SK-N-SH treated with all-trans-retinoic acid at 6 μM for 48 hours (cell line): ENCODE measurements around the gene THSD4.

Experiments
- ATAC-seq: fragments of 200-7000 bp; cut with Tn5 transposase; 3 replicates; pipeline ENCODE4 v1.9.1; 2020; ENCODE audit warnings: mild to moderate bottlenecking, moderate library complexity
- ARNTL ChIP-seq: fragments of 450-650 bp; formaldehyde crosslinking; IDR thresholded peaks from 2 replicates; pipeline ENCODE4 v1.5.0; 2020; ENCODE audit warnings: low read depth, mild to moderate bottlenecking, moderate library complexity, borderline replicate concordance
- BACH2 ChIP-seq: fragments of 250-450 bp; sonication (Bioruptor Pico); IDR thresholded peaks from 2 replicates; pipeline ENCODE4 v1.9.0; 2021; ENCODE audit warnings: mild to moderate bottlenecking, borderline replicate concordance
- CSDC2 ChIP-seq: fragments of 250-450 bp; sonication (Bioruptor Pico); IDR thresholded peaks from 2 replicates; pipeline ENCODE4 v1.5.0; 2020; ENCODE audit warnings: mild to moderate bottlenecking, moderate library complexity
- ESRRG ChIP-seq: fragments of 250-450 bp; sonication (Bioruptor Pico); IDR thresholded peaks from 2 replicates; pipeline ENCODE4 v1.6.1; 2021; ENCODE audit warnings: mild to moderate bottlenecking
- ISL1 ChIP-seq: fragments of 250-450 bp; sonication (Bioruptor Pico); IDR thresholded peaks from 2 replicates; pipeline ENCODE4 v2.1.2; 2022; ENCODE audit warnings: mild to moderate bottlenecking, moderate library complexity
- OSR1 ChIP-seq: fragments of 250-450 bp; sonication (Bioruptor Pico); IDR thresholded peaks from 2 replicates; pipeline ENCODE4 v1.8.0; 2022; ENCODE audit warnings: moderate library complexity, mild to moderate bottlenecking, inconsistent platforms
- PPARA ChIP-seq: fragments of 250-450 bp; sonication (Bioruptor Pico); IDR thresholded peaks from 2 replicates; pipeline ENCODE4 v1.5.0; 2020; ENCODE audit warnings: mild to moderate bottlenecking, borderline replicate concordance
- SNAI2 ChIP-seq: fragments of 250-450 bp; sonication (Bioruptor Pico); IDR thresholded peaks from 2 replicates; pipeline ENCODE4 v1.5.0; 2020; ENCODE audit warnings: mild to moderate bottlenecking, moderate library complexity
- TCF4 ChIP-seq: fragments of 250-450 bp; sonication (Bioruptor Pico); IDR thresholded peaks from 2 replicates; pipeline ENCODE4 v1.8.0; 2021; ENCODE audit warnings: mild to moderate bottlenecking, moderate library complexity, borderline replicate concordance
- ZC3H10 ChIP-seq: fragments of 250-450 bp; sonication (Bioruptor Pico); IDR thresholded peaks from 2 replicates; pipeline ENCODE4 v1.5.1; 2021; ENCODE audit warnings: mild to moderate bottlenecking, moderate library complexity
- ZFP3 ChIP-seq: fragments of 250-450 bp; sonication (Bioruptor Pico); IDR thresholded peaks from 2 replicates; pipeline ENCODE4 v1.5.0; 2020; ENCODE audit warnings: mild to moderate bottlenecking, moderate library complexity
- ZFP30 ChIP-seq: fragments of 450-650 bp; formaldehyde crosslinking; IDR thresholded peaks from 2 replicates; pipeline ENCODE4 v1.5.0; 2022; ENCODE audit warnings: mild to moderate bottlenecking, moderate library complexity
- ZNF565 ChIP-seq: fragments of 450-650 bp; formaldehyde crosslinking; conservative IDR thresholded peaks from 2 replicates; pipeline ENCODE4 v1.5.0; 2020; ENCODE audit warnings: low read depth, mild to moderate bottlenecking, moderate library complexity
- ZNF70 ChIP-seq: fragments of 450-650 bp; formaldehyde crosslinking; IDR thresholded peaks from 2 replicates; pipeline ENCODE4 v1.5.0; 2020; ENCODE audit warnings: mild to moderate bottlenecking, moderate library complexity
- ZNF8 ChIP-seq: fragments of 450-650 bp; formaldehyde crosslinking; IDR thresholded peaks from 2 replicates; pipeline ENCODE4 v1.5.0; 2020; ENCODE audit warnings: mild to moderate bottlenecking, moderate library complexity
- TF ChIP-seq, protein P1 (sequence below): fragments of 250-450 bp; sonication (Bioruptor Pico); IDR thresholded peaks from 2 replicates; pipeline ENCODE4 v1.8.0; 2020; ENCODE audit warnings: mild to moderate bottlenecking, moderate library complexity, borderline replicate concordance
- TF ChIP-seq, protein P2 (sequence below): fragments of 250-450 bp; sonication (Bioruptor Pico); IDR thresholded peaks from 2 replicates; pipeline ENCODE4 v1.5.1; 2020; ENCODE audit warnings: low read depth, mild to moderate bottlenecking, moderate library complexity
- TF ChIP-seq, protein P3 (sequence below): fragments of 250-450 bp; sonication (Bioruptor Pico); IDR thresholded peaks from 2 replicates; pipeline ENCODE4 v1.5.0; 2020; ENCODE audit warnings: mild to moderate bottlenecking, moderate library complexity
- TF ChIP-seq, protein P4 (sequence below): fragments of 250-450 bp; sonication (Bioruptor Pico); IDR thresholded peaks from 2 replicates; pipeline ENCODE4 v1.5.1; 2021; ENCODE audit warnings: mild to moderate bottlenecking, moderate library complexity
- TF ChIP-seq, protein P5 (sequence below): fragments of 250-450 bp; sonication (Bioruptor Pico); IDR thresholded peaks from 2 replicates; pipeline ENCODE4 v1.8.0; 2021; ENCODE audit warnings: low read depth, mild to moderate bottlenecking, moderate library complexity, borderline replicate concordance

The THSD4 gene

DNA sequence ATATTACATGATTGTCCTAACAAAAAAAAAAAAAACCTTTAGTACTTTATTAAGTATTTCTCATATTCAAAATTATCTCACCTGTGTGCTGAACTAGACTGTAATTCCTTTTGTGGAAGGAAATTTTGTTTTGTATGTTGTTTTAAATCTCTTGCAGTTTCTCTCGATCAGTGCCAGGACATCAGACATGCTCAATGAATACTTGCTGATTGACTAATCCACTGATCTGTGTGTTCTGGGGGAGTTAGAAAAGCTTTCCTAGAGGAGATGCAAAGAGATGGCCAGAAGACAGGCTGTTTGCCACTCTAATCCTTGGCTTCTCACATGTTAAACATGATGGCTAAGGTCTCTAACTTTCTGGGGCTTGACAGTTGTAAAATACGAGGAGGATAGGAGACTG, 461.8 kb downstream of the THSD4 start:
- TF ChIP-seq ZFP3 (CRISPR knock-in tag): no peak
- no peak for TF ChIP-seq ZNF565 (CRISPR knock-in tag)
- ATAC-seq: no peak

DNA sequence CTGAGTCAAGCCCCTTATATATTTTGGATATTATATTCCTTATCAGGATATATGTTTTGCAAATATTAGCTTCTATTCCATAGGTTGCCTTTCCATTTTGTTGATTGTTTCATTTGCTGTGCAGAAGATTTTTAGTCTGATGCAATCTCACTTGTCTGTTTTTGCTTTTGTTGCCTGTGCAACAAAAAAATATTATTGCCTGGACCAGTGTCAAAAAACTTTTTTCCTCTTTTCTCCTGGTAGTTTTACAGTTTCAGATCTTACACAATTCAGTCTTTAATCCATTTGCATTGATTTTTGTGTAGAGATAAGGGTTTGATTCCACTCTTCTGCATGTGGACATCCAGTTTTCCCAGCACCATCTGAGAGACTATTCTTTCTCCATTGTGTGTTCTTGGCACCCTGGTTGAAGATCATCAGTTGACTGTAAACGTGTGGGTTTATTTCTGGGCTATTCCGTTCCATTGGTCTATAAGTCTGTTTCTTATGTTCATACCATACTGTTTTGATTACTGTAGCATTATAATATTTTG, 466.2 kb downstream of the THSD4 start:
- TF ChIP-seq OSR1 (no peak), ZNF565 (CRISPR knock-in tag) (no peak), TCF4 (CRISPR knock-in tag) (no peak)
- TF ChIP-seq, protein P1, sequence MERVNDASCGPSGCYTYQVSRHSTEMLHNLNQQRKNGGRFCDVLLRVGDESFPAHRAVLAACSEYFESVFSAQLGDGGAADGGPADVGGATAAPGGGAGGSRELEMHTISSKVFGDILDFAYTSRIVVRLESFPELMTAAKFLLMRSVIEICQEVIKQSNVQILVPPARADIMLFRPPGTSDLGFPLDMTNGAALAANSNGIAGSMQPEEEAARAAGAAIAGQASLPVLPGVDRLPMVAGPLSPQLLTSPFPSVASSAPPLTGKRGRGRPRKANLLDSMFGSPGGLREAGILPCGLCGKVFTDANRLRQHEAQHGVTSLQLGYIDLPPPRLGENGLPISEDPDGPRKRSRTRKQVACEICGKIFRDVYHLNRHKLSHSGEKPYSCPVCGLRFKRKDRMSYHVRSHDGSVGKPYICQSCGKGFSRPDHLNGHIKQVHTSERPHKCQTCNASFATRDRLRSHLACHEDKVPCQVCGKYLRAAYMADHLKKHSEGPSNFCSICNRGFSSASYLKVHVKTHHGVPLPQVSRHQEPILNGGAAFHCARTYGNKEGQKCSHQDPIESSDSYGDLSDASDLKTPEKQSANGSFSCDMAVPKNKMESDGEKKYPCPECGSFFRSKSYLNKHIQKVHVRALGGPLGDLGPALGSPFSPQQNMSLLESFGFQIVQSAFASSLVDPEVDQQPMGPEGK (CRISPR knock-in tag): no peak
- TF ChIP-seq, protein P2, sequence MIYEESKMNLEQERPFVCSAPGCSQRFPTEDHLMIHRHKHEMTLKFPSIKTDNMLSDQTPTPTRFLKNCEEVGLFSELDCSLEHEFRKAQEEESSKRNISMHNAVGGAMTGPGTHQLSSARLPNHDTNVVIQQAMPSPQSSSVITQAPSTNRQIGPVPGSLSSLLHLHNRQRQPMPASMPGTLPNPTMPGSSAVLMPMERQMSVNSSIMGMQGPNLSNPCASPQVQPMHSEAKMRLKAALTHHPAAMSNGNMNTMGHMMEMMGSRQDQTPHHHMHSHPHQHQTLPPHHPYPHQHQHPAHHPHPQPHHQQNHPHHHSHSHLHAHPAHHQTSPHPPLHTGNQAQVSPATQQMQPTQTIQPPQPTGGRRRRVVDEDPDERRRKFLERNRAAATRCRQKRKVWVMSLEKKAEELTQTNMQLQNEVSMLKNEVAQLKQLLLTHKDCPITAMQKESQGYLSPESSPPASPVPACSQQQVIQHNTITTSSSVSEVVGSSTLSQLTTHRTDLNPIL (CRISPR knock-in tag): no peak
- ATAC-seq: no peak

DNA sequence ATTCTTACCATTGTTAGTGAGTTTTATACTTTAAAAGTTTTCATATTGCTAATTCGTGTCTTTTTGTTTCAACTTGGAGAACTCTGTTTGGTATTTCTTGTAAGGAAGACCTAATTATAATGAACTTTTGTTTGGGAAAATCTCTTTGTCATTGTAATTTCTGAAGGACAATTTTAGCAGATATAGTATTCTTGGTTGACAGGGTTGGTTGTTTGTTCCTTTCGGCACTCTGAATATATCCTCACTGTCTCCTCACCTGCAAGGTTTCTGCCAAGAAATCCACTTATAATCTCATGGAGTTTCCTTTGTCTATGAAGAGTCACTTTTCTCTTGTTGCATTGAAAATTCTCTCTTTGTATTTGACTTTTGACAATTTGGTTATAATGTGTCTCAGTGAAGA, 469.9 kb downstream of the THSD4 start:
- TF ChIP-seq ZNF8 (CRISPR knock-in tag): no peak
- no peak for TF ChIP-seq ZFP30
- TF ChIP-seq CSDC2: no peak
- no peak for TF ChIP-seq ESRRG (CRISPR knock-in tag)
- no peak for TF ChIP-seq PPARA (CRISPR knock-in tag)
- TF ChIP-seq, protein P3, sequence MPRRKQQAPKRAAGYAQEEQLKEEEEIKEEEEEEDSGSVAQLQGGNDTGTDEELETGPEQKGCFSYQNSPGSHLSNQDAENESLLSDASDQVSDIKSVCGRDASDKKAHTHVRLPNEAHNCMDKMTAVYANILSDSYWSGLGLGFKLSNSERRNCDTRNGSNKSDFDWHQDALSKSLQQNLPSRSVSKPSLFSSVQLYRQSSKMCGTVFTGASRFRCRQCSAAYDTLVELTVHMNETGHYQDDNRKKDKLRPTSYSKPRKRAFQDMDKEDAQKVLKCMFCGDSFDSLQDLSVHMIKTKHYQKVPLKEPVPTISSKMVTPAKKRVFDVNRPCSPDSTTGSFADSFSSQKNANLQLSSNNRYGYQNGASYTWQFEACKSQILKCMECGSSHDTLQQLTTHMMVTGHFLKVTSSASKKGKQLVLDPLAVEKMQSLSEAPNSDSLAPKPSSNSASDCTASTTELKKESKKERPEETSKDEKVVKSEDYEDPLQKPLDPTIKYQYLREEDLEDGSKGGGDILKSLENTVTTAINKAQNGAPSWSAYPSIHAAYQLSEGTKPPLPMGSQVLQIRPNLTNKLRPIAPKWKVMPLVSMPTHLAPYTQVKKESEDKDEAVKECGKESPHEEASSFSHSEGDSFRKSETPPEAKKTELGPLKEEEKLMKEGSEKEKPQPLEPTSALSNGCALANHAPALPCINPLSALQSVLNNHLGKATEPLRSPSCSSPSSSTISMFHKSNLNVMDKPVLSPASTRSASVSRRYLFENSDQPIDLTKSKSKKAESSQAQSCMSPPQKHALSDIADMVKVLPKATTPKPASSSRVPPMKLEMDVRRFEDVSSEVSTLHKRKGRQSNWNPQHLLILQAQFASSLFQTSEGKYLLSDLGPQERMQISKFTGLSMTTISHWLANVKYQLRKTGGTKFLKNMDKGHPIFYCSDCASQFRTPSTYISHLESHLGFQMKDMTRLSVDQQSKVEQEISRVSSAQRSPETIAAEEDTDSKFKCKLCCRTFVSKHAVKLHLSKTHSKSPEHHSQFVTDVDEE (CRISPR knock-in tag): no peak
- no peak for ATAC-seq

DNA sequence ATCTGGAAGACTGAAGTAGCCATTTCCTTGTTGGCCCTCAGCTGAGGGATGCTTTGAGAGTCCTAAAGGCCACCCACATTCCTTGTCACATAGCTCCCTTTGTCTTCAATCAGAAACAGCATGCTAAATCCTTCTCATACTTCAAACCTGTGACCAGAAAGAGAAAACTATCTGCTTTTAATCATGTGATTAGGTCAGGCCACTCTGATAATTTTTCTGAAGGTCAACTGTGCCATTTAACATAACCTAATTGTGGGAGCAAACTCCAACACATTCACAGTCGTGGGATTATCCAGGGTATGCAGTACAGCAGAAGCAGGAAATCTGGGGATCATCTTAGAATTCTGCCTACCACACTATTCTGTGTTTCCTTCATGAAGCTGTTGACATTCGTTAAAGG, 471.2 kb downstream of the THSD4 start:
- ATAC-seq: no peak
- TF ChIP-seq ARNTL (CRISPR knock-in tag) (no peak), ZFP30 (no peak), CSDC2 (no peak), SNAI2 (CRISPR knock-in tag) (no peak), ZNF565 (CRISPR knock-in tag) (no peak), ZNF70 (CRISPR knock-in tag) (no peak), BACH2 (CRISPR knock-in tag) (no peak), ZC3H10 (no peak), PPARA (CRISPR knock-in tag) (no peak), TCF4 (CRISPR knock-in tag) (no peak), ISL1 (CRISPR knock-in tag) (no peak), ESRRG (CRISPR knock-in tag) (no peak)
- TF ChIP-seq, protein P1 (CRISPR knock-in tag): no peak
- TF ChIP-seq, protein P3 (CRISPR knock-in tag): no peak
- TF ChIP-seq, protein P4, sequence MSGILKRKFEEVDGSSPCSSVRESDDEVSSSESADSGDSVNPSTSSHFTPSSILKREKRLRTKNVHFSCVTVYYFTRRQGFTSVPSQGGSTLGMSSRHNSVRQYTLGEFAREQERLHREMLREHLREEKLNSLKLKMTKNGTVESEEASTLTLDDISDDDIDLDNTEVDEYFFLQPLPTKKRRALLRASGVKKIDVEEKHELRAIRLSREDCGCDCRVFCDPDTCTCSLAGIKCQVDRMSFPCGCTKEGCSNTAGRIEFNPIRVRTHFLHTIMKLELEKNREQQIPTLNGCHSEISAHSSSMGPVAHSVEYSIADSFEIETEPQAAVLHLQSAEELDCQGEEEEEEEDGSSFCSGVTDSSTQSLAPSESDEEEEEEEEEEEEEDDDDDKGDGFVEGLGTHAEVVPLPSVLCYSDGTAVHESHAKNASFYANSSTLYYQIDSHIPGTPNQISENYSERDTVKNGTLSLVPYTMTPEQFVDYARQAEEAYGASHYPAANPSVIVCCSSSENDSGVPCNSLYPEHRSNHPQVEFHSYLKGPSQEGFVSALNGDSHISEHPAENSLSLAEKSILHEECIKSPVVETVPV: no peak
- TF ChIP-seq, protein P2 (CRISPR knock-in tag): no peak
- TF ChIP-seq, protein P5, sequence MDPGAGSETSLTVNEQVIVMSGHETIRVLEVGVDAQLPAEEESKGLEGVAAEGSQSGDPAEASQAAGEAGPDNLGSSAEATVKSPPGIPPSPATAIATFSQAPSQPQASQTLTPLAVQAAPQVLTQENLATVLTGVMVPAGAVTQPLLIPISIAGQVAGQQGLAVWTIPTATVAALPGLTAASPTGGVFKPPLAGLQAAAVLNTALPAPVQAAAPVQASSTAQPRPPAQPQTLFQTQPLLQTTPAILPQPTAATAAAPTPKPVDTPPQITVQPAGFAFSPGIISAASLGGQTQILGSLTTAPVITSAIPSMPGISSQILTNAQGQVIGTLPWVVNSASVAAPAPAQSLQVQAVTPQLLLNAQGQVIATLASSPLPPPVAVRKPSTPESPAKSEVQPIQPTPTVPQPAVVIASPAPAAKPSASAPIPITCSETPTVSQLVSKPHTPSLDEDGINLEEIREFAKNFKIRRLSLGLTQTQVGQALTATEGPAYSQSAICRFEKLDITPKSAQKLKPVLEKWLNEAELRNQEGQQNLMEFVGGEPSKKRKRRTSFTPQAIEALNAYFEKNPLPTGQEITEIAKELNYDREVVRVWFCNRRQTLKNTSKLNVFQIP (CRISPR knock-in tag): no peak
